ENCODE results near the gene SWT1.

SWT1 gene

DNA sequence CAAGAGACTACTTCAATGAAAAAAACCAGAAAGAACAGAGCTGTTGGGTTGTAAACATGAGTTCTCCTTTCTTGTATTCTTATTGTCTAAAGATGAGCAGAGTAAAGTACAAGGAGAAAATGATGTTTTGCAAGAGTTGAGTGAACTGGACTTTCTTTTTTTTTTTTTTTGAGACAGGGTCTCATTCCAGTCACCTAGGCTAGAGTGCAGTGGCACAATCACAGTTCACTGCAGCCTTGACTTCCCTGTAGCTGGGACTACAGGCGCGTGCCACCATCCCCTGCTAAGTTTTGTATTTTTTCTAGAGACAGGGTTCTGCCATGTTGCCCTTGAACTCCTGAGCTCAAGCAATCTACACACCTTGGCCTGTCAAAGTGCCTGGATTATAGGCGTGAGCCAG is 167.2 kb downstream of the SWT1 start:
- no peak for DNase-seq

DNA sequence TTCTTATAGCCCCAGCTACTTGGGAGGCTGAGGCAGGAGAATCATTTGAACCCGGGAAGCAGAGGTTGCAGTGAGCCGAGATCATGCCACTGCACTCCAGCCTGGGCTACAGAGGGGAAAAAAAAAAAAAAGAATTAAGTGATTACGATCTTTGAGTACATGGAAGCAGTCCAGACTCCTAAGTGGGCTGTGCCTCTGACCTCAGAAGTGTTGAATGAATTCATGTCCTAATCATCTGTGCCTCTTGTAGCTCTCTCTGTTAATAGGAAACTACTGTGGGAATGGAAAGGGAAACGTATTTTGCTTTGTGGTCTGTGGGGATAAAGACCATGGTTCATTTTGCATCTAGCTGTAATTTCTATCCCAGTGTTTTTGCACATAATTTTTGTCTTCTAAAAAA is 168.4 kb downstream of the SWT1 start:
- no peak for DNase-seq

DNA sequence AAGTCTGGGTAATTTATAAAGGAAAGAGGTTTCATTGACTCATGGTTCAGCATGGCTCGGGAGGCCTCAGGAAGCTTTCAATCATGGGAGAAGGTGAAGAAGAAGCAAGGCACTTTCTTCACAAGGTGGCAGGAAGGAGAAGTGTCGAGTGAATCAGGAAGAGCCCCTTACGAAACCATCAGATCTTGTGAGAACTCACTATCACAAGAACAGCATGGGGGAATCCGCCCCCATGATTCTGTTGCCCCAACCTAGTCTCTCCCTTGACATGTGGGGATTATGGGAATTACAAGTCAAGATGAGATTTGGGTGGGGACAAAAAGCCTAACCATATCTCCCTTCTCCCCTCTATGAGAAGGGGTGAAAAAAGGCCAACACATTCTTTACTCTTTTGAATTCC is 171.3 kb downstream of the SWT1 start:
- DNase-seq: no peak

DNA sequence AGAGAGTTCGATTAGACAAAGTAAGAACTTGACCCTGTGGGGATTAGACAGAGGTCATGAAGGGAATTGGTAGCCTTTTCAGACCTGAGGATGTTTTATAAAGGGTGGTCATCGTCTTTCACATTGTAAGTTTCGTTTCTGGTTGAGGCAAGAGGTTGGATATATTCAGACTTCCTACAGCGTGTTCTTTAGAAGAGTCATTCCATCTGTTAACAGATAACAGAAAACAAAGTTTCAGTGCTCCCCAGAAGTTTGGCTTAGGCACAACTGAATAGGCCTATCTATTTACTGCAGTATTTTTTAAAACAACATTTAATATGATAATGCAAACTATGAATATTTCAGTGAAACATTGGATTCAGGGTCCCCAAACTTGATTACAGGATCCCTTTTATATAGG is 177.2 kb downstream of the SWT1 start:
- no peak for DNase-seq

DNA sequence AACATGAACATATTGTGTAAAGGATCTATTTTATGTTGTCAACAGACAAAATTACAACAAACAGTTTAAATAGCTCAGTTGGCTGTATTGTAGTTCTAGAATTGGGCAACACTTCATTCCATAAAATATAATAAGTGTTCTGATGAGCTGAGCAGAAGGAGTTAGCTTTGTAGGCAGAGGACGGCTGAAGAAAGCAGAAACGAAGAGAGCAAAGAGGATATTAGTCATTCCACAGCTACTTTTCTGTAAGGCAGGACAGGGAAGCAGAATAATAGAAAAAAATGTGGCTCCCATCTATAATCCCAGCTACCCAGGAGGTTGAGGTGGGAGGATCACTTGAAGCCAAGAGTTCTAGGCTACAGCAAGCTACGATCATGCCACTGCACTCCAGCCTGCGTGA is 180.3 kb downstream of the SWT1 start:
- peak; percentile 30 for DNase-seq

DNA sequence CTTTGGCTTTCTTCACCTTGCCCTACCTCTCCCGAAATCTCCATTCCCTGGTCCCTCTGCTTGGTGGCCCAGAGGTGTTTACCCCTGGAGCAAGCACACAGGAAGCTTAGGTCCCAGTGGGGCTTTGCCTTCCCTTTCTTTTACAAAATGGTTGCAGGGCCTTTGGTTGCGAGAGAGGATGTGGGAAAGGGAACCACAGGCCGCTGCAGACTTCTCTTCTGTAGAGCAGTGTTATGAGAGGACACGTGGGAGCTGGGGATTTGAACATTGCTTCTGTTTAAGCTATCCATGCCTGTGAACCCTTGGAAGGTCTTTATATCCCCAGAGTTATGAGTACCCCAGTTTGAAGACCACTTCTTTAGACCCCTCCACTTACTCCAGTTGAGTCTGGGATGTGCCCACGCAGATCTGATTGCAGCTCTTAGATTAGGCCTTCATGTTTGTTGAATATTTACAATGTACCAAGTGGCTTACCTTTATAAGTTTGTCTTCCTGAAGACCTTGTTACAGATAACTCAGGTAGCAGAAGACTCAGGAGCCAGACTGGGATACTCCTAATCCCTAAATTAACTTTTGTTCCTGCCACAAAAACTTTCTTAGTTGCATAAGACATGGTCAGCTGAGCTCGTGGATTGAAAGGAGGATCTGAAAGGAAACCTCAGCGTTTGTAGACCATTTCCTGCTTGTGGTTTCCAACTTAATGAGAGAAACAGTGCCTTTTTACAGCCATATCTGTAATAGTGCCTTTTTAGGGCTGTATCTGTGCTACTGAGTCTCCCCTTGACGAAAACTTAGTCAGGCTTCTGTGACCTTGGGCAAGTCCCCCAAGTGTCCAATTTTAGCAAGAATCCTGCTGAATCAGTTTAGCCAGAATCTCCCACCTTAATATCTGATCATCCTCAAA is 182.0 kb downstream of the SWT1 start:
- no peak for DNase-seq

DNA sequence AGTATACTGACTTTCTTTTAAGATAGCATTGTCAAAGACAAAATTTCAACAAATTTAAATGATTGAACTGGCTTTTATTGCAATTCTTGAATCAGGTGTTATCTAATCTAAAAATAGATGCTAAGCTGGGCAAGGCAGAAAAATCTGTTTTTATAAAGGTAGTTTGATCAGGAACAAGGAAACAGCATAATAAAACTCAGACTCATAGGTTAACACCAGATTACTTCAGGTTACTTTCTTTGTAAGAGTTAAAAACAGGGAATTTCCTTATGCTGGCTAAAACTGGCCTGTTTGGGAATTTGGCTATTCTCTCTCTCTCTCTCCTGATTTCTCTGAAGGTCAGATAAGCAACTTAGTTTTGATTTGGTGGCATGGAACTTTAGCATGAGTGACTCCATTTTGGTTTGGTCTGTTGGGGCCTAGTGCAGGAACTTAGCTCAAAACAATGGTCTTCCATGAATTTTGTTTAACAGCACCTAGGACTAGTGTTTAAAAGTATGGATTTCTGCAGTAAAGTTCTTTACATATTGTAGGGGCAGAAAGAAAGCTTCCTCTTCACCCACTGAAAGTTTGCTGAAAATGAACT is 184.3 kb downstream of the SWT1 start:
- no peak for DNase-seq
